AG04449 (cell line): ENCODE measurements around the gene ZNF281.
"Not testable (repeated sequence)": the region's sequence is repeated elsewhere in the genome, so short reads cannot be mapped to it uniquely, and the experiment has no call there.

Experiments
- CTCF ChIA-PET: fragments of 350-600 bp; formaldehyde crosslinking; extraction: SDS; loops from one replicate; lab custom pipeline; 2021; ENCODE audit warnings: antibody characterized with exemption; lab: Yijun Ruan, JAX
- POLR2A ChIA-PET: fragments of 400-600, 350-600 bp; formaldehyde crosslinking; extraction: SDS; loops from one replicate; lab custom pipeline; 2020; ENCODE audit warnings: antibody characterized with exemption, inconsistent platforms; lab: Yijun Ruan, JAX
- DNase-seq: peaks from one replicate; pipeline ENCODE4 v3.0.0-alpha.2; 2010; ENCODE audit warnings: low read depth, low spot score
- H3K4me3 ChIP-seq: 2 replicates; pipeline ENCODE4 v1.5.1; 2011; ENCODE audit warnings: low read depth, mild to moderate bottlenecking, control low read depth, low read length
- CTCF ChIP-seq: IDR thresholded peaks from one replicate; pipeline ENCODE4 v1.5.1; 2011; ENCODE audit warnings: mild to moderate bottlenecking, moderate library complexity, low read length, control low read depth, inconsistent platforms; ENCODE audit not compliant: insufficient read depth; ENCODE audit errors: missing control alignments

ZNF281 gene

GRCh38 chr1:200362421-200362820 is 47.4 kb downstream of the ZNF281 start:
- ChIA-PET POLR2A (no interaction called here), CTCF (interaction anchor here (1.1 to 1.5 kb wide), 2 partner anchors 14 to 126 kb away, joined by 3 to 5 read pairs; no protein-coding TSS in a partner anchor)
- DNase-seq, result no peak
- no peak for TF ChIP-seq CTCF
- H3K4me3 ChIP-seq, result no peak overlapping the region

DNA sequence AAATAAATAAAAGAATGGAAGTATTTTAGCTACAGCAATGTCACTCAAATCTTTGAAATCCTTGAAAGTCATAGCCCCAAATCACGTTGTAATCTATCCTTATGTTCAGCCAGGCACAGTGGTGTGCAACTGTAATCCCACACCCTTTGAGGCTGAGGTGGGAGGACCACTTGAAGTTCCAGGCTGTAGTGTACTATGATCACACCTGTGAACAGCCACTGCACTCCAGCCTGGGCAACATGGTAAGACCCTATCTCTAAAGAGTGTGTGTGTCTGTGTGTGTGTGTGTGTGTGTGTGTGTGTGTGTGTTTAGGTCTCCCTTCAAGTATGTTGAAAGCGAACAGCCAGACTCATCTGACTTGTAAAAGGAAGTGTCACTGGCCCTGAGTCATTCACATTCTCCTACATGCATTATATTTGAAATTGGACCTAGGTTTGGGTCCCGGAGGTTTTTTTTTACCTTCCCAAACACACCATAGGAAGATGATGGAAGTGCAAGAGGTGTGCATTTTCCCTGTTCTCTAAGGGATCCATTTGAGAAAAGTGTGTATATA is 50.1 kb downstream of the ZNF281 start:
- TF ChIP-seq CTCF, result no peak
- CTCF ChIA-PET, result interaction anchor here (1.0 kb wide), 1 partner anchor 124 kb away, joined by 3 read pairs; no protein-coding TSS in a partner anchor
- H3K4me3 ChIP-seq, result no peak overlapping the region
- no peak for DNase-seq
- POLR2A ChIA-PET, result no interaction called here

DNA sequence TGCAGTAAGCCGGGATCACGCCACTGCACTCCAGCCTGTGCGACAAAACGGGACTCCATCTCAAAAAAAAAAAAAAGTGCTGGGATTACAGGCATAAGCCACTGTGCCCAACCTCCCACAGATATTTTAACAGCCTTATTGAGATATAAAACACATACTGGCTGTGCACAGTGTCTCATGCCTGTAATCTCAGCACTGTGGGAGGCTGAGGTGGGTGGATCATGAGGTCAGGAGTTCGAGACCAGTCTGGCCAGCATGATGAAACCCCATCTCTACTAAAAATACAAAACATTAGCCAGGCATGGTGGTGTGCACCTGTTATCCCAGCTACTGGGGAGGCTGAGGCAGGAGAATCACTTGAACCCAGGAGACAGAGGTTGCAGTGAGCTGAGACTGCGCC is 51.9 kb downstream of the ZNF281 start:
- not testable (repeated sequence) for DNase-seq, H3K4me3 ChIP-seq
- ChIA-PET POLR2A (interaction anchor here (0.9 kb wide), 1 partner anchor 10 kb away, joined by 3 read pairs; no protein-coding TSS in a partner anchor), CTCF (interaction anchor here (1.3 kb wide), 1 partner anchor 8 kb away, joined by 4 read pairs; no protein-coding TSS in a partner anchor)

GRCh38 chr1:200355801-200356200 is 54.0 kb downstream of the ZNF281 start:
- ChIA-PET POLR2A (interaction anchor here (0.6 kb wide), 1 partner anchor 215 kb away, joined by 3 read pairs; no protein-coding TSS in a partner anchor), CTCF (interaction anchor here (1.1 kb wide), 1 partner anchor 48 kb away, joined by 4 read pairs; no protein-coding TSS in a partner anchor)
- no peak for DNase-seq

More at GRCh38 chr1:200355801-200356200, 54.0 kb downstream of the ZNF281 start:
- no peak overlapping the region for H3K4me3 ChIP-seq
- TF ChIP-seq CTCF, result no peak
